NCI-H2227 (cell line): ENCODE data around the gene JAM3.
"Not testable (repeated sequence)": the region's sequence is repeated elsewhere in the genome, so short reads cannot be mapped to it uniquely, and the experiment has no call there.

Experiments used
- DNase-seq: peaks from one replicate; lab custom pipeline; 2025; ENCODE audit not compliant: unreplicated experiment; lab: John Stamatoyannopoulos, UW

The JAM3 gene

DNA sequence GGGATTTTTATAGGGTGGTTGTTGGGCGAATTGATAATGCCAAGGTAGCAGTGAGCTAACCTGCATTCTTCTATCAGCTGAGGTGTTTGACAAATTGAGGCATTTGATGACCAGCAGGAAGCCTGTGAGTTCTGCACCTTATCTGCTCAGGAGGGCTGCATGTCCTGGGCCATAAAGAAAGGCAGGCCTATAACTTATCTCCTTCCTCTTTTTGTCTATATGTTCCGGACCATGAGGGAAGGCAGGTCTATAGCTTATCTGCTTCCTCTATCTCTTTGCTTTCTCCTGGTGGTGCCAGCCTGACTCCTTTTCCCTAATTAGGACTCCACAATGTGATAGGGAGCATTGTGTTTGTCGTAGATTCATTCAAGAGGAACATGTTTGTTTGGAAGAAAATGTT is 8.6 kb upstream of the JAM3 start:
- DNase-seq: no peak

DNA sequence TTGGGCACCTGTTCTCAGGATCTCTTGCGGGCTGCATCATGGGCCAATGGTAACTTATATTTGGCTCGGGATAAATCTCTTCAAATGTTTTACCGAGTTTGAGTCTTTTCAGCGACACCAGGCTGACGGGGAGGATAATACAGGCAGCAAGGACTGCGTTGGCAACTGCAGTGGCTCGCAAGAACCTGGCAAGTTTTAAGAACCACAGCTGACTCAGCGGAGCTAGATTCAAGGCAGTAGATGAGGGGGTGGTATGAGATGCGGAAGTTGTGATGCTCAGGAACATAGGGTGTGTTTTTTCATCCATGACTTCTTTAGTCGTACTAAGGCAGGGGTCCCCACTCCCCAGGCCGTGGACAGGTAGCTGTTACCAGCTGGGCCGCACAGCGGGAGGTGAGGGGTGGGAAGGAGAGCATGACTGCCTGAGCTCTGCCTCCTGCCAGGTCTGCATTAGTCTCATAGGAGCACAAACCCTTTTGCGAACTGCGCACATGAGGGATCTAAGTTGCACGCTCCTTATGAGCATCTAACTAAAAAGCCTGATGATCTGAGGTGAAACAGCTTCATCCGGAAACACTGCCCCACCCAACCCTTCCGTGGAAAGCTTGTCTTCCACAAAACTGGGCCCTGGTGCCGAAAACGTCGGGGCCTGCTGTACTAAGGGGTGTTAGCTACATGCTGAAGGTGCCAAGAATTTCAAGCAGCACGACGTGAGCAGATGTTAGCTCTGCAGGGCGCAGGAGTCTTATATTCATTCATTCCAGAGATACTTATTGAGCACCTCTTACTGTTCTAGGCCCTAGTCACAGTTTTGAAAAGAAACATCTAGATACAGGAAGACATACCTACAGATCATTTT is 6.4 kb upstream of the JAM3 start:
- DNase-seq: no peak

GRCh38 chr11:134063124-134063495 is 5.8 kb upstream of the JAM3 start:
- no peak for DNase-seq

DNA sequence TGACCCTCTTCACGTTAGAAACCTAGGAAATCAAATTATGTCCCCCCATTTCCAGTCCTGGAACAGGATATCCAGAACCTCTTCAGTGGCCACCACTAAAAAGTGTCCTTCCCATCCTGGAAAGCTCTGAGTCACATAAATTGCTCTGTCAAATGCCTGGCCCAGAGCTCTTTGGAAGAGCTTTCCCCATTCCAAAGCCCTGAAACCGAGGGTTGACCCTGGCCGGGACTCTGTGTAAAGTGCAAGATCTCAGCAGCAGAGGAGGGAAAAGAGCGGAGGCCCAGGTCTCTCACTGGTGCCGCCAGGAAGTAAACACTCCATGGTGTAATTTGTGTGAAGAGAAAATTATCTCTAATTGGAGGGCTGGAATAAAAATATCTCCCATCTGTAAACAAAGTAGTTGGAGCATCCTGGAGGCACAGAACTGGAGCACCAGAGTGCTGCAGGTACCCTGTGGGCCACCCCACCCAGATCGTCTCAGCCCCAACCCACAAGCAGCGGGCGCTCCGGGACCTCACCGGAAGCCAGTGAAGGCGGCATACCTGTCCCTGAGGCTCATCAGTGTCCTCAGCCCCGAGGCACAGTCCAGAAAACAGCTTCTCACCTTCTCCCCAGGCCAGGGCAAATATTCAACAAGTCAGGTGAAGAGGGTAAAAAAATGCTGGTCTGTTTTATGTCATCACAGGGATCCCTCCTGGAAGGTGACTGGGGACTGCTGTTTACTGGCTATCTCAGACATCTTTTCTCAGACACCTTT is 4.7 kb upstream of the JAM3 start:
- DNase-seq: peak; percentile 38

- DNase-seq: no peak
These were observed 3.5 kb upstream of the JAM3 start for GRCh38 chr11:134065381-134065780.

- DNase-seq: peak; percentile 57
These were observed 1.7 kb upstream of the JAM3 start for GRCh38 chr11:134066943-134067885.

- DNase-seq: peak; percentile 11
These were observed 812 bp downstream of the JAM3 start for GRCh38 chr11:134069426-134070341.

DNA sequence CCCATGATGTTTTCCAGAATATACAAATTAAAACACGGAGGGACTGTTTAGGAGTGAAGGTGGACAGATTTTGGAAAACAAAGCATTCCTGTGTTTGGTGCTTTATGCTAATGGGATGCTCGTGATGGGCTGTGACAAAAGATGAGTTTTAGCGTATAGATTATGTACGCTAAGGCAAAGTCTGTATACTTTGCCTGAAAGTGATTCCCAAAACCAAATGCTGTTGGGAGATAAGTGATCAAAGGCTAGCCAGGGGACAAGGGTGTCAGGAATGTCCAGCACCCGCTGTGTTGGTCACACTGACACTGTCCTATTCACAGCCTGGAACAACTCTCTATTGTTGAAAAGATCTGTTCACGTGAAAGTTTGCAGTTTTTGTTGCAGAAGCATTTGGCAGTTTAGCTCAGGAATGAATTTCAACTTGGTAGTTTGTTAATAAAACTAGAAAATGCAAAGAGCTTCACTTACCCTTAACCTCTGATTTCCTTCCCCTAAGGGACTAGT is 1.5 kb downstream of the JAM3 start:
- no peak for DNase-seq

DNA sequence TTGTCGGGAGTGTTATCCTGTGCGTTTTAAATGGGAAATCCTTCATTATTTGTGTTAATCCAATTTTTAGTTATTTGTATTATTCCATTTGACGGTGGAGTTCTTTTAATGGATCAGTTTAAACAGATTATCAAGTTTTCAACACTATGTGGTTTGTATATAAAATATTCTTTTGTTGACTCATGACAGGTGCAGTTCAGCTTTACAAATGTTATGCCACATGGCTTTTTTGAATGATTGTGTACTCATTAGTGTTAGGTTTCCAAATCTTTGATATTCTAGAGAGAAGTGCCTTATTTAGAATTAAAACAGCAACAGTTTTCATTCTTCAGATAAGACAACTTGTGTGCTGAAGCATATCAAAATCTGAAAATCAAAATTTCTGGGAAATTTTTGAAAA is 2.4 kb downstream of the JAM3 start:
- DNase-seq: no peak

DNA sequence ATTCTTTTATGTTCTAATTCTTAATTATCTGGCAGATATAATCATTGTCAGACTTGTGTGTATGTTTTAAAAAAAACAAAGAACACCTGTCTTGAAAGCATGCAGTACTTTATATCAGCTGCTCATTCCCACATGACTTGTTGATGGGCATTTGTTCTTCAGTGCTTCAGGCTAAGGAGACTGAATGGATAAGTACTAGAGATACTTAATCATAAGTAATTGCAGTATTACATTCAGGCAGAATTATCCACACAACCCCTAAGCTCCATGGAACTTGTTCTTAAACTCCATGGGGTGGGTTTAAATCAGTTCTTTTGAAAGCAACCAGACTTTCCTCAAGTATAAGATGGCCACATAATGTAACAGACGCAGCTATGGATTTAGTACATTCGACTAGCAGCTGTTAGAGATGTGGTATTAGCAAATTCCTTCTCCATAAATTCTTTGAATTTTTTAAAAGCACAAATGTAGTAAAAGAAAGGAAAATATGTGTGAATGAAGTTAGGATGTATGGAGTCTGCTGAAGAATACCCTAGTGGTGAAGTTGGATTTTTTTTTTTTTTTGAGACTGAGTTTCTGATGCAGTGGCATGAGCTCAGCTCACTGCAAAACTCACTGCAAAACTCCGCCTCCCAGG is 3.0 kb downstream of the JAM3 start:
- no peak for DNase-seq

- no peak for DNase-seq
These were observed 4.0 kb downstream of the JAM3 start for GRCh38 chr11:134072844-134073243.

DNA sequence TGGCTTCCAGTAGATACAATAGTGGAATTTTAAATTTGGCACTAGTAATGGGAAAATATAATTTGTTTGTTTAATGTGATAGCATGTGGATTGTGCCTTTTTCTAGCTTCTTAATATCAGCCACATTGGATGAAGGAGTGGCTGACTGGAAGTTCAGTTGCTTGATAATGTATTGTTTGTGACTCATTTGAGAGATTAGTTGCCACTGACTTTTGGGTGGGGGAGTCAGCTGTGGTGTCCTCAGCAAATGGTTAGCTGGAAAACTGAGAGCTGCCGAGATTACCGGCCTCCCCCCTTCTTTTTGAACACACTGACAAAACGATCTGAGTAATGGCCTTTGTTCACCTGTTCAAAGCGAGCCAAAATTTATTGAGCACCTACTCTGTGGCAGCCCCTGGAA is 5.5 kb downstream of the JAM3 start:
- no peak for DNase-seq

GRCh38 chr11:134074766-134075165 is 5.9 kb downstream of the JAM3 start:
- no peak for DNase-seq

DNA sequence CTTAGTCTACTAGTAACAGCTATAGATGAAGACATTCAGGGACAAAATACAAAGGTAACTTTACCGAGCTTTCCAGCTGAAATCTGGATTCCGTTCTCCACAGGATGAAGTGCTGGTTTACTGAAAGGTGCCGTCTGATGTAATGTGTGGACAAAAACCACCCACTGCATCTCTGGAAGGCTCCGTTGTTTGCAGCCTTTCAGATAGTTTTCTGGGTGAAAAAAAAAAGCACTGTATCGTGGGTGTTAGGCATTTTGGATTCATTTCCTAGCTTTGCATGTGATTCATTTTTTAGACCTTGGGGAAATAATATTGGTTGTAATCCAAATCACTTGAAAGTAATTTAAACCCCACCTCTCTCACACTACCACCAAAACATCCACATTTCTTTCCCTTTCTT is 10.4 kb downstream of the JAM3 start:
- DNase-seq: no peak

DNA sequence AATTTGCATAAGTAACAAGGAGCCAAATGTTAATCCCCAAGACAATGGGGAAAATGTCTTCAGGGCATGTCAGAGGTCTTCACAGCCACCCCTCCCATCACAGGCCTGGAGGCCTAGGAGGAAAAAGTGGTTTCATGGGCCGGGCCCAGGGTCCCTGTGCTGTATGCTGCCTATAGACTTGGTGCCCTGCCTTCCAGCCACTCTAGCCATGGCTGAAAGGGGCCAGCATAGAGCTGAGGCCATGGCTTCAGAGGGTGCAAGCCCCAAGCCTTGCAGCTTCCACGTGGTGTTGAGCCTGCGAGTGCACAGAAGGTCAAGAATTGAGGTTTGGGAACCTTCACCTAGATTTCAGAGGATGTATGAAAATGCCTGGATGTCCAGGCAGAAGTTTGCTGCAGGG is 12.4 kb downstream of the JAM3 start:
- DNase-seq: not testable (repeated sequence)

- no peak for DNase-seq
These were observed 14.1 kb downstream of the JAM3 start for GRCh38 chr11:134082990-134083389.

- DNase-seq: no peak
These were observed 17.5 kb downstream of the JAM3 start for GRCh38 chr11:134086376-134086775.

- DNase-seq: not testable (repeated sequence)
These were observed 23.1 kb downstream of the JAM3 start for GRCh38 chr11:134092006-134092405.

- no peak for DNase-seq
These were observed 28.3 kb downstream of the JAM3 start for GRCh38 chr11:134097166-134097565.
